Endothelial cell (in vitro differentiated cells): Measurements from ENCODE around the gene TXNL4A. TPM values are rescaled to one million over a fixed set of nuclear protein-coding genes. Genes with fewer than 3 reads are reported as not detected.

Experiments
- DNase-seq: peaks from one replicate; pipeline ENCODE4 v3.0.0; 2021; ENCODE audit warnings: low spot score
- H3K27ac Mint-ChIP-seq: one replicate; pipeline ENCODE4 v1.8.0; 2021; ENCODE audit warnings: mixed read lengths, inconsistent platforms; ENCODE audit not compliant: unreplicated experiment
- H3K27me3 Mint-ChIP-seq: one replicate; pipeline ENCODE4 v1.8.0; 2021; ENCODE audit warnings: mild to moderate bottlenecking, moderate library complexity, mixed read lengths, inconsistent platforms; ENCODE audit not compliant: unreplicated experiment
- H3K36me3 Mint-ChIP-seq: one replicate; pipeline ENCODE4 v1.8.0; 2021; ENCODE audit warnings: mild to moderate bottlenecking, low read depth, mixed read lengths, inconsistent platforms; ENCODE audit not compliant: unreplicated experiment
- H3K4me1 Mint-ChIP-seq: one replicate; pipeline ENCODE4 v1.8.0; 2021; ENCODE audit warnings: mild to moderate bottlenecking, mixed read lengths, inconsistent platforms; ENCODE audit not compliant: unreplicated experiment
- H3K4me3 Mint-ChIP-seq: one replicate; pipeline ENCODE4 v1.8.0; 2021; ENCODE audit warnings: mild to moderate bottlenecking, mixed read lengths, inconsistent platforms; ENCODE audit not compliant: unreplicated experiment
- H3K9me3 Mint-ChIP-seq: one replicate; pipeline ENCODE4 v1.8.0; 2021; ENCODE audit warnings: mixed read lengths, inconsistent platforms; ENCODE audit not compliant: unreplicated experiment
- CTCF ChIP-seq: fragments of 200-600 bp; sonication (generic); IDR thresholded peaks from one replicate; pipeline ENCODE4 v1.5.0; 2021; ENCODE audit warnings: antibody characterized with exemption; ENCODE audit not compliant: unreplicated experiment
- total RNA-seq: library from RNA; stranded (reverse); fragmentation: NEBNext Ultra II Directional; extraction: Animal tissue kit (Norgen Biotek cat#: 25700); gene quantifications from one replicate; pipeline ENCODE4 v1.2.1, GENCODE V29; 2021; ENCODE audit not compliant: unreplicated experiment

TXNL4A gene
- total RNA-seq, 1 donor from 2014 or later, result 86.8 TPM

- H3K4me3 Mint-ChIP-seq, result no peak overlapping the region
- peaks cover 11% of the 10 kb centered on the region for H3K36me3 Mint-ChIP-seq
- TF ChIP-seq CTCF, result no peak
- peaks cover 17% of the 10 kb centered on the region for H3K27me3 Mint-ChIP-seq
- no peak for DNase-seq
- peaks cover 11% of the 10 kb centered on the region for H3K4me1 Mint-ChIP-seq
- no peak overlapping the region for H3K27ac Mint-ChIP-seq
- H3K9me3 Mint-ChIP-seq, result no peaks in the 10 kb centered on the region
Observed at GRCh38 chr18:79952996-79953559, 35.3 kb downstream of the TXNL4A start.

DNA sequence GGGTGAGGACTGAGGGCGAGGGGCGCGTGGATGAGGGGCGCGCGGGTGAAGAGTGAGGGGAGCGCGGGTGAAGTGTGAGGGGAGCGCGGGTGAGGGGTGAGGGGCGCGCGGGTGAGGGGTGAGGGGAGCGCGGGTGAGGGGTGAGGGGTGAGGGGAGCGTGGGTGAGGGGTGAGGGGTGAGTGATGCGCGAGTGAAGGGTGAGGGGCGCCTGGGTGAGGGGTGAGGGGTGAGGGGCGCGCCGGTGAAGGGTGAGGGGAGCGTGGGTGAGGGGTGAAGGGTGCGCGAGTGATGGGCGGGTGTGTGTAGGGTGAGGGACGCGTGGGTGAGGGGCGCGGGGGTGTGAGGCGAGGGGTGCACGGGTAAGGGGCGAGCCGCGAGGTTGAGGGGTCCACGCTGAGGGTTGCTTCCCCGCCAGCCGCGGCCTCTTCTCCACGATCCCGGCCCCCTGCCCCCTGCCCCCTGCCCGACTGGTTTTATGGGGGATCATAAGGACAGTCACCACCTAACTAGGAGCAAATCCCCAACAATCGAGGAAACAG is 35.8 kb downstream of the TXNL4A start:
- H3K4me1 Mint-ChIP-seq, result peaks cover 11% of the 10 kb centered on the region
- TF ChIP-seq CTCF, result no peak
- H3K9me3 Mint-ChIP-seq, result no peaks in the 10 kb centered on the region
- peak overlapping the region; percentile 76 for H3K4me3 Mint-ChIP-seq
- no peak overlapping the region for H3K27ac Mint-ChIP-seq
- DNase-seq, result no peak
- H3K27me3 Mint-ChIP-seq, result peaks cover 17% of the 10 kb centered on the region
- peaks cover 11% of the 10 kb centered on the region for H3K36me3 Mint-ChIP-seq

DNA sequence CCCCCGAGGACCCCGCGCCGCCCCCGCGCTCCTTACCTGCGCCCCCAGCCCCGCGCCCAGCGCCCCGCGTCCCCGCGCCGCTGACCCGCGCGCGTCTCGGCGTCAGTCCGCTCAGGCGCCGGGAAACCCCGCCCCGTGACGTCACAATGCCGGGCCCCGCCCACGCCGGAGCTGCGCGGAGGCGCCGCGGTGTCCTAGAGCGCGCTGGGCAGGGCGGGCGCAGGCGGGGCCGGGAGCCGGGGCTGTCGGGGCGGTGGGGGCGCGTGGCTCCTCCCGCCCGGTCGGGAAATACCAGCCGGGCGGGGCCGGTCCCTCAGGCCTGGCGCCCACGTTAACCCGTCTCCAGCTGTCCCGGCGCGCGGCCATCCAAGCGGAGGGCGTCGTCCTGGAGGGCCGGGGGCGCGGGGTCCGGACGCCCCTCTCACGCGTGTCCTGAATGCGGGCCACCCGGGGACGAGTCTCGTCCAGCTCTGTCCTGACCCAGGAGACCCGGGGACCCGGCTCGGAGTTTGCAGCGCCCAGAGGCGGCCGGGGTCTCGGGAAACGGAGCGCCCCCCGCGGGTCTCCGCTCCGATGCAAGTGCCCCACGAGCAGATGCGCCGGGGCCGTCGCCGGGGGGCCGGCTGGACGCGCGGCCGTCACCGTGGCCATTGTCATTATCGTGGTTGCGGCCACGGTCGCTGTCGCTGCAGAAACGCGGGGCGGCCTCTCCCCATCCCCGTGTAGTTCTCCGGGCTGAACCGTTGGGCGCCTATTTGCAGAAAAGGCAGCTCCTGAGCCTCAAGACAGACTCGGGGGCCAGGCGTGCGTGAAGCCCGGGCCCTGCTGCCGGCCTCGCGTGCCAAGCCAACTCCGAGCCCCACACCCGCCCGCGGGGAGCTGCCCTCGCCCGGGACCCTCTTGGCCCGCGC is 36.6 kb downstream of the TXNL4A start, which contains the start of gene SLC66A2:
SLC66A2 (minus strand) TSS at position 109 of the 911 bp plus-strand sequence. CDS start 727 bp downstream, outside the sequence.
- Mint-ChIP-seq H3K9me3 (no peaks in the 10 kb centered on the region), H3K27ac (no peak within 1 kb of the TSS), H3K4me3 (peak within 1 kb of the TSS; percentile 94), H3K36me3 (peaks cover 11% of the 10 kb centered on the region), H3K4me1 (peaks cover 11% of the 10 kb centered on the region), H3K27me3 (peaks cover 17% of the 10 kb centered on the region)
- no peak for TF ChIP-seq CTCF
- peak; percentile 93 for DNase-seq

DNA sequence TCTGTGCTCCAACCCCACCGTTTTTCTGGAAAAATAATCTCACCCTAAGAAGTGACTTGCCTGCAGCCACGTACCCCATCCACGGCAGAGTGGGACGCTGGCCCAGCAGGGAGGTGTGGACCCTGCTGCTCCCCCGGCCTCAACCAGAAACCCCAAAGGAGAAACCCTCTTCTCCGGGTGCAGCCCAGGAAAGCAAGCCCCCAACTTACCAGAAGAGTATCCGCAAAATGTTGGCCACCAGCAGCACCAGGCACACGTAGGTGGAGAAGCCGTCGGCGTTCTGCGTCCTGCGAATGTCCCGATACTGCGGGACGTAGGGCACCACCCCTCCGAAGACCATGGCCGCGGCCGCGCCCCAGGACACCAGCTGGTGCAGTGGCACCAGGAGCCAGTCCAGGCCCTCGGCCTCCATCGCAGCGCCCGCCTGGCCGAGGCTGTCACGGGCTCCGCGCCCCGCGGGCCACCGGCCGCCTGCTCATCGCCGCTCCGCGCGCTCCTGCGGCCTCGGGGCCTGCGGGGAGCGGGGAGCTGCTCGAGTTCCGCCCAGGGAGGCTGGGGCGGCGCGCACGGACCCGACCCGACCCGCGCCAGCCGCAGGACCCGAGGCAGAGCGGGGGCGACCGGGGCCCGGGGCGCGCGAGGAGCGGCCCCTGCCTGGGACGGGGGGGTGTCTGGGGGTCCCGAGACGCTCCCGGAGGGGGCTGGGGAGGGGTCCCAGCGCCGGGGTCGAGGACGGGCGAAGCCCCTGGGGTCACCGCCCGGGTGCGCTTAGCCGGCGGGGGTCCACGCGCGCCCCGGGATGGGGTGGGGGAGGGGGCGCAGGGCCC is 37.6 kb downstream of the TXNL4A start:
- H3K4me3 Mint-ChIP-seq, result peak overlapping the region; percentile 94
- peaks cover 20% of the 10 kb centered on the region for H3K27me3 Mint-ChIP-seq
- peaks cover 11% of the 10 kb centered on the region for H3K4me1 Mint-ChIP-seq
- no peak overlapping the region for H3K27ac Mint-ChIP-seq
- H3K9me3 Mint-ChIP-seq, result no peaks in the 10 kb centered on the region
- DNase-seq, result peak; percentile 36
- TF ChIP-seq CTCF, result no peak
- peaks cover 11% of the 10 kb centered on the region for H3K36me3 Mint-ChIP-seq
